Liver (tissue), 9 donors: Measurements from ENCODE around the gene PEX14. TPM values are rescaled to one million over a fixed set of nuclear protein-coding genes. Genes with fewer than 3 reads are reported as not detected.

Source experiments
- DNase-seq: peaks from one replicate; pipeline ENCODE4 v3.0.0-alpha.2; 2017; ENCODE audit warnings: low spot score
- H3K27ac ChIP-seq, 2 donors: one replicate each; pipeline ENCODE4 v1.7.0; 2013; ENCODE audit warnings: inconsistent platforms in 2 of 2, low read length in 2 of 2, control low read depth in 1 of 2, low read depth in 1 of 2, mild to moderate bottlenecking in 1 of 2
- H3K27me3 ChIP-seq, 4 donors: one replicate each; pipeline versions ENCODE4 v1.6.1 to v1.7.0; 2013; ENCODE audit warnings: low read length in 3 of 4, inconsistent platforms in 1 of 4, mild to moderate bottlenecking in 1 of 4, moderate library complexity in 1 of 4; ENCODE audit not compliant: control insufficient read depth in 4 of 4, insufficient read depth in 4 of 4
- H3K36me3 ChIP-seq, 4 donors: one replicate each; pipeline versions ENCODE4 v1.6.1 to v1.7.0; 2013; ENCODE audit warnings: low read length in 3 of 4, mild to moderate bottlenecking in 3 of 4, low read depth in 1 of 4, moderate library complexity in 1 of 4; ENCODE audit not compliant: control insufficient read depth in 4 of 4, insufficient read depth in 3 of 4
- H3K4me1 ChIP-seq, 4 donors: one replicate each; pipeline versions ENCODE4 v1.6.1 to v1.7.0; 2013; ENCODE audit warnings: low read length in 3 of 4, mild to moderate bottlenecking in 3 of 4, moderate library complexity in 1 of 4; ENCODE audit not compliant: control insufficient read depth in 4 of 4, insufficient read depth in 4 of 4
- H3K4me3 ChIP-seq, 3 donors: one replicate each; pipeline versions ENCODE4 v1.6.1 to v1.7.0; 2013; ENCODE audit warnings: low read length in 3 of 3, control low read depth in 1 of 3, low read depth in 1 of 3, mild to moderate bottlenecking in 1 of 3
- H3K9ac ChIP-seq, 2 donors: one replicate each; pipeline ENCODE4 v1.7.0; 2013; ENCODE audit warnings: low read length in 2 of 2, mild to moderate bottlenecking in 2 of 2, moderate library complexity in 2 of 2, control low read depth in 1 of 2, low read depth in 1 of 2
- H3K9me3 ChIP-seq, 4 donors: one replicate each; pipeline versions ENCODE4 v1.6.1 to v1.7.0; 2013; ENCODE audit warnings: low read length in 3 of 4; ENCODE audit not compliant: control insufficient read depth in 4 of 4
- EGR1 ChIP-seq, 2 donors: IDR thresholded peaks; 2 replicates each; pipeline ENCODE4 v1.6.1; 2016 to 2018; ENCODE audit warnings: antibody characterized with exemption in 2 of 2, low read depth in 2 of 2
- FOXA1 ChIP-seq: IDR thresholded peaks from 2 replicates; pipeline ENCODE4 v1.6.1; 2016; ENCODE audit warnings: antibody characterized with exemption
- FOXA2 ChIP-seq: IDR thresholded peaks from 2 replicates; pipeline ENCODE4 v1.6.1; 2016; ENCODE audit warnings: antibody characterized with exemption
- GABPA ChIP-seq, 2 donors: IDR thresholded peaks in 1 of 2; conservative IDR thresholded peaks in 1 of 2; 2 replicates each; pipeline ENCODE4 v1.6.1; 2016; ENCODE audit warnings: antibody characterized with exemption in 2 of 2, mild to moderate bottlenecking in 1 of 2, moderate library complexity in 1 of 2
- HNF4A ChIP-seq, 2 donors: conservative IDR thresholded peaks; 2 replicates each; pipeline ENCODE4 v1.6.1; 2016; ENCODE audit warnings: antibody characterized with exemption in 2 of 2, mild to moderate bottlenecking in 2 of 2
- JUND ChIP-seq, 2 donors: IDR thresholded peaks; 2 replicates each; pipeline ENCODE4 v1.6.1; 2016; ENCODE audit warnings: antibody characterized with exemption in 2 of 2
- NR2F2 ChIP-seq: IDR thresholded peaks from 2 replicates; pipeline ENCODE4 v1.6.1; 2016; ENCODE audit warnings: antibody characterized with exemption
- RXRA ChIP-seq, 2 donors: IDR thresholded peaks; 2 replicates each; pipeline ENCODE4 v1.6.1; 2017 to 2018; ENCODE audit warnings: antibody characterized with exemption in 2 of 2, mild to moderate bottlenecking in 1 of 2
- SP1 ChIP-seq: IDR thresholded peaks from 2 replicates; pipeline ENCODE4 v1.6.1; 2018; ENCODE audit warnings: antibody characterized with exemption, mild to moderate bottlenecking
- TAF1 ChIP-seq: conservative IDR thresholded peaks from 2 replicates; pipeline ENCODE4 v1.6.1; 2016; ENCODE audit warnings: antibody characterized with exemption, mild to moderate bottlenecking
- YY1 ChIP-seq: IDR thresholded peaks from 2 replicates; pipeline ENCODE4 v1.6.1; 2016; ENCODE audit warnings: antibody characterized with exemption, mild to moderate bottlenecking
- WGBS: extraction: QIAGEN DNeasy Blood & Tissue Kit; methylation state at CpG from one replicate; pipeline ENCODE4 v1.1.7; 2013; 5-methylcytosine and 5-hydroxymethylcytosine counted together
- polyA plus RNA-seq, 2 donors: library from polyadenylated mRNA; stranded (reverse) in 1 of 2; unstranded in 1 of 2; fragments of 200-250 nt in 1 of 2; fragments of >200 nt in 1 of 2; fragmentation: Nextera tagmentation in 1 of 2; extraction: Ambion mirVana in 1 of 2; gene quantifications; one replicate each; pipeline versions ENCODE4 v1.2.1 to v1.2.3, GENCODE V29; 2013 to 2015
- total RNA-seq, 2 donors: library from RNA; depleted of rRNA; stranded (reverse); fragments of >200 nt; gene quantifications; one replicate each; pipeline ENCODE4 v1.2.3, GENCODE V29; 2014
- TF ChIP-seq, protein P1 (sequence below): fragments of 150-350 bp; IDR thresholded peaks from 2 replicates; pipeline ENCODE4 v1.5.1; 2017; ENCODE audit warnings: improper control_type of control experiment, low read depth, low read length; ENCODE audit not compliant: missing input control
- TF ChIP-seq, protein P2 (sequence below): IDR thresholded peaks from 2 replicates; pipeline ENCODE4 v1.6.1; 2016; ENCODE audit warnings: antibody characterized with exemption, mild to moderate bottlenecking
- TF ChIP-seq, protein P3 (sequence below): IDR thresholded peaks from 2 replicates; pipeline ENCODE4 v1.6.1; 2016; ENCODE audit warnings: antibody characterized with exemption
- TF ChIP-seq, protein P4 (sequence below): IDR thresholded peaks from 2 replicates; pipeline ENCODE4 v1.6.1; 2016; ENCODE audit warnings: antibody characterized with exemption
- TF ChIP-seq, protein P5 (sequence below): IDR thresholded peaks from 2 replicates; pipeline ENCODE4 v1.6.1; 2016; ENCODE audit warnings: antibody characterized with exemption
- donor health status: healthy.
- donor health status: healthy.
- donor health status: healthy.
- donor health status: healthy.
- donor health status: healthy.

The PEX14 gene
- total and polyA plus RNA-seq, 4 donors = 7.1 to 16.1 (median 11.7) TPM

DNA sequence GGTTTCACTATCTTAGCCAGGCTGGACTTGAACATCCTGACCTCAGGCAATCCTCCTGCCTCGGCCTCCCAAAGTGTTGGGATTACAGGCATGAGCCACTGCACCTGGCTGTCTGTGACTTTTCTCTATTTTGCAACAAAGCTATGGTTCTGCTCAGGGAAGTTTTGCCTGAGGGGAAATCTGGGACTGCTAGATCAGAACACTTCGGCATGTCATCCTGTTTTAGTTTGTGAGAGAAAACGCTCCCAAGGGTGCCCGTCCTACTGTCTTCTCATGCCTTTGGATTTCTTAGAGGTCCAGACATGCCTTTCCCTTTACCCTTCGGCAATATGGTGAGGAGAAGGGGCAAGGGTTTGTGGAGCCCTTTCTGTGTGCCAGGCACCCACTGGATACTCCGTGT is 30.5 kb upstream of the PEX14 start:
- no peak for TF ChIP-seq GABPA (IDR thresholded peaks at IDR 0.05 in 1 of 2, conservative IDR thresholded peaks at IDR 0.05 in 1 of 2)
- no peak for TF ChIP-seq EGR1 (IDR thresholded peaks at IDR 0.05; ENCODE audit: low read depth in 2 of 2)
- no peak for TF ChIP-seq JUND (IDR thresholded peaks at IDR 0.05)
- H3K4me3 ChIP-seq = no peak overlapping the region
- H3K9me3 ChIP-seq = no peaks in the 10 kb centered on the region
- peaks cover 0 to 5% (median 1%) of the 10 kb centered on the region in 4 donors for H3K36me3 ChIP-seq
- 98% methylated on average over 6 of the region's 6 CpGs for WGBS
- no peak overlapping the region for H3K9ac ChIP-seq
- no peak for DNase-seq
- no peaks in the 10 kb centered on the region for H3K27me3 ChIP-seq
- H3K4me1 ChIP-seq = no peaks in the 10 kb centered on the region
- no peak overlapping the region for H3K27ac ChIP-seq

DNA sequence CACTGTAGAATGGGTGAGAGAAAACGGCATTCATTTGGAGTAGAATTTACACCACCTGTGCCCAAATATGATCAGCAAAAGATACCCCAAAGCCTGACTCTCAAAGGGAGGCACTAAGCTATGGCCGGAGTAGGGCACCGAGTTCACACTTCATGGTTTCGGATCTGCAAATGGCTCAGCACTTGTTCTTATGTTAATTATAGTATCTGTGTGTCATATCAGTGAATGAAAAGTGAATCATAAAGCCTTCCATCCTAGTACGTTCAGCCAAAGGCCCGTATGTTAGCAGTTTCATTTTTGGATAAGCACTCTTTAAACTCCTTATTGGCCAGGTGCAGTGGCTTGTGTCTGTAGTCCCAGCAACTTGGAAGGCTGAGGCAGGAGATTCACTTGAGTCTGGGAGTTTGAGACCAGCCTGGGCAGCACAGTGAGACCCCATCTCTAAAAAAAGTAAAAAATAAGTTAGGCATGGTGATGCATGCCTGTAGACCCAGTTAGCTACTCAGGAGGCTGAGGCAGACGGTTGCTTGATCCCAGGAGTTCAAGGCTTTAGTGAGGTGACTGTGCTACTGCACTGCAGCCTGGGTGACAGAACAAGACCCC is 29.9 kb upstream of the PEX14 start:
- H3K27ac ChIP-seq = no peak overlapping the region
- TF ChIP-seq, protein P1, sequence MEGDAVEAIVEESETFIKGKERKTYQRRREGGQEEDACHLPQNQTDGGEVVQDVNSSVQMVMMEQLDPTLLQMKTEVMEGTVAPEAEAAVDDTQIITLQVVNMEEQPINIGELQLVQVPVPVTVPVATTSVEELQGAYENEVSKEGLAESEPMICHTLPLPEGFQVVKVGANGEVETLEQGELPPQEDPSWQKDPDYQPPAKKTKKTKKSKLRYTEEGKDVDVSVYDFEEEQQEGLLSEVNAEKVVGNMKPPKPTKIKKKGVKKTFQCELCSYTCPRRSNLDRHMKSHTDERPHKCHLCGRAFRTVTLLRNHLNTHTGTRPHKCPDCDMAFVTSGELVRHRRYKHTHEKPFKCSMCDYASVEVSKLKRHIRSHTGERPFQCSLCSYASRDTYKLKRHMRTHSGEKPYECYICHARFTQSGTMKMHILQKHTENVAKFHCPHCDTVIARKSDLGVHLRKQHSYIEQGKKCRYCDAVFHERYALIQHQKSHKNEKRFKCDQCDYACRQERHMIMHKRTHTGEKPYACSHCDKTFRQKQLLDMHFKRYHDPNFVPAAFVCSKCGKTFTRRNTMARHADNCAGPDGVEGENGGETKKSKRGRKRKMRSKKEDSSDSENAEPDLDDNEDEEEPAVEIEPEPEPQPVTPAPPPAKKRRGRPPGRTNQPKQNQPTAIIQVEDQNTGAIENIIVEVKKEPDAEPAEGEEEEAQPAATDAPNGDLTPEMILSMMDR = no peak
- TF ChIP-seq FOXA1 (no peak), YY1 (no peak), HNF4A (conservative IDR thresholded peaks at IDR 0.05) (no peak), TAF1 (no peak), GABPA (IDR thresholded peaks at IDR 0.05 in 1 of 2, conservative IDR thresholded peaks at IDR 0.05 in 1 of 2) (no peak), EGR1 (IDR thresholded peaks at IDR 0.05; ENCODE audit: low read depth in 2 of 2) (no peak), NR2F2 (no peak), SP1 (no peak), RXRA (IDR thresholded peaks at IDR 0.05) (no peak), FOXA2 (no peak)
- TF ChIP-seq, protein P2, sequence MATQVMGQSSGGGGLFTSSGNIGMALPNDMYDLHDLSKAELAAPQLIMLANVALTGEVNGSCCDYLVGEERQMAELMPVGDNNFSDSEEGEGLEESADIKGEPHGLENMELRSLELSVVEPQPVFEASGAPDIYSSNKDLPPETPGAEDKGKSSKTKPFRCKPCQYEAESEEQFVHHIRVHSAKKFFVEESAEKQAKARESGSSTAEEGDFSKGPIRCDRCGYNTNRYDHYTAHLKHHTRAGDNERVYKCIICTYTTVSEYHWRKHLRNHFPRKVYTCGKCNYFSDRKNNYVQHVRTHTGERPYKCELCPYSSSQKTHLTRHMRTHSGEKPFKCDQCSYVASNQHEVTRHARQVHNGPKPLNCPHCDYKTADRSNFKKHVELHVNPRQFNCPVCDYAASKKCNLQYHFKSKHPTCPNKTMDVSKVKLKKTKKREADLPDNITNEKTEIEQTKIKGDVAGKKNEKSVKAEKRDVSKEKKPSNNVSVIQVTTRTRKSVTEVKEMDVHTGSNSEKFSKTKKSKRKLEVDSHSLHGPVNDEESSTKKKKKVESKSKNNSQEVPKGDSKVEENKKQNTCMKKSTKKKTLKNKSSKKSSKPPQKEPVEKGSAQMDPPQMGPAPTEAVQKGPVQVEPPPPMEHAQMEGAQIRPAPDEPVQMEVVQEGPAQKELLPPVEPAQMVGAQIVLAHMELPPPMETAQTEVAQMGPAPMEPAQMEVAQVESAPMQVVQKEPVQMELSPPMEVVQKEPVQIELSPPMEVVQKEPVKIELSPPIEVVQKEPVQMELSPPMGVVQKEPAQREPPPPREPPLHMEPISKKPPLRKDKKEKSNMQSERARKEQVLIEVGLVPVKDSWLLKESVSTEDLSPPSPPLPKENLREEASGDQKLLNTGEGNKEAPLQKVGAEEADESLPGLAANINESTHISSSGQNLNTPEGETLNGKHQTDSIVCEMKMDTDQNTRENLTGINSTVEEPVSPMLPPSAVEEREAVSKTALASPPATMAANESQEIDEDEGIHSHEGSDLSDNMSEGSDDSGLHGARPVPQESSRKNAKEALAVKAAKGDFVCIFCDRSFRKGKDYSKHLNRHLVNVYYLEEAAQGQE = no peak
- TF ChIP-seq, protein P3, sequence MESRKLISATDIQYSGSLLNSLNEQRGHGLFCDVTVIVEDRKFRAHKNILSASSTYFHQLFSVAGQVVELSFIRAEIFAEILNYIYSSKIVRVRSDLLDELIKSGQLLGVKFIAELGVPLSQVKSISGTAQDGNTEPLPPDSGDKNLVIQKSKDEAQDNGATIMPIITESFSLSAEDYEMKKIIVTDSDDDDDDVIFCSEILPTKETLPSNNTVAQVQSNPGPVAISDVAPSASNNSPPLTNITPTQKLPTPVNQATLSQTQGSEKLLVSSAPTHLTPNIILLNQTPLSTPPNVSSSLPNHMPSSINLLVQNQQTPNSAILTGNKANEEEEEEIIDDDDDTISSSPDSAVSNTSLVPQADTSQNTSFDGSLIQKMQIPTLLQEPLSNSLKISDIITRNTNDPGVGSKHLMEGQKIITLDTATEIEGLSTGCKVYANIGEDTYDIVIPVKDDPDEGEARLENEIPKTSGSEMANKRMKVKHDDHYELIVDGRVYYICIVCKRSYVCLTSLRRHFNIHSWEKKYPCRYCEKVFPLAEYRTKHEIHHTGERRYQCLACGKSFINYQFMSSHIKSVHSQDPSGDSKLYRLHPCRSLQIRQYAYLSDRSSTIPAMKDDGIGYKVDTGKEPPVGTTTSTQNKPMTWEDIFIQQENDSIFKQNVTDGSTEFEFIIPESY = no peak
- TF ChIP-seq, protein P4, sequence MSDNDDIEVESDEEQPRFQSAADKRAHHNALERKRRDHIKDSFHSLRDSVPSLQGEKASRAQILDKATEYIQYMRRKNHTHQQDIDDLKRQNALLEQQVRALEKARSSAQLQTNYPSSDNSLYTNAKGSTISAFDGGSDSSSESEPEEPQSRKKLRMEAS = no peak
- TF ChIP-seq, protein P5, sequence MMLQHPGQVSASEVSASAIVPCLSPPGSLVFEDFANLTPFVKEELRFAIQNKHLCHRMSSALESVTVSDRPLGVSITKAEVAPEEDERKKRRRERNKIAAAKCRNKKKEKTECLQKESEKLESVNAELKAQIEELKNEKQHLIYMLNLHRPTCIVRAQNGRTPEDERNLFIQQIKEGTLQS = no peak
- no peaks in the 10 kb centered on the region for H3K27me3 ChIP-seq
- 91% methylated on average over 7 of the region's 7 CpGs for WGBS
- DNase-seq = no peak
- H3K4me1 ChIP-seq = no peaks in the 10 kb centered on the region
- H3K9ac ChIP-seq = no peak overlapping the region
- H3K36me3 ChIP-seq = peaks cover 0 to 5% (median 1%) of the 10 kb centered on the region in 4 donors
- H3K4me3 ChIP-seq = no peak overlapping the region
- H3K9me3 ChIP-seq = no peaks in the 10 kb centered on the region
